ENCODE measurements around the gene COPS7B.

The COPS7B gene

DNA sequence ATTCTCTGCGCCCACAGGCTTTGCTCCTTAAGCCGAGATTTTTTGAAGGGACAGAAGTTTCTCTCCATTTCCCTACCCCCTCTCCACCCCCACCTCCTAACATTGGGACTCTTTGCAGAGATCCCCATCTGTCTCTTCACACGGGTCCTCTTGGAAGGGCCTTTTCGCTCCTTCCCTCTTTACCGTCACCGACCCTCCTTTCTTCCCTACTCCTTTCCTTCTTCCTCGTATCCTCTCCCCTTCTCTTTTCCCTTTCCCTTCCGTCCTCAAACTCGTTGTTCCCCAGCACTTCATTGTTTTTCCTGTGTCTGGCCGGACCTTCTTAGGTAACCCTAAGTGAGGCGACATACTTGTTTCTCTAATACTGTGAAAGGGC is 660 bp downstream of the COPS7B start:
- no peak for DNase-seq

DNA sequence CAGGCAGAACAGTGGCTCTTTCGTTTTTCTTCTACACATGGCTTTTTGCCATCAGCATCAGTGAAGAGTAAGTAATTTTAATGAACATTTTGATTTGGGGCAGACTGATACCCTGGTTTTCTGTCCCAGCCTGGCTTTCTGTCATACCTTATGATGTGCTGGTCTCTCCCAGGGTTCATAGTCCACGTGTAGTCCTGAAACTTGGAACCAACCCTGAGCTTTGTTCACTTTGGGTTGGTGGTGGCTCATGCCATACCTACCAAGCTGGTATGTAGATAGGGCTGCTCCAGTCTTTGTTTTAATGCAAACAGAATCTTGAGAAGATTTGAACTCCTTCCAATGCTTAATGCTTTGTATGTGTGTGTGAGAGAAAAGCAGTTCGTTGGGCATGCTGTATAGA is 4.9 kb downstream of the COPS7B start:
- no peak for DNase-seq

DNA sequence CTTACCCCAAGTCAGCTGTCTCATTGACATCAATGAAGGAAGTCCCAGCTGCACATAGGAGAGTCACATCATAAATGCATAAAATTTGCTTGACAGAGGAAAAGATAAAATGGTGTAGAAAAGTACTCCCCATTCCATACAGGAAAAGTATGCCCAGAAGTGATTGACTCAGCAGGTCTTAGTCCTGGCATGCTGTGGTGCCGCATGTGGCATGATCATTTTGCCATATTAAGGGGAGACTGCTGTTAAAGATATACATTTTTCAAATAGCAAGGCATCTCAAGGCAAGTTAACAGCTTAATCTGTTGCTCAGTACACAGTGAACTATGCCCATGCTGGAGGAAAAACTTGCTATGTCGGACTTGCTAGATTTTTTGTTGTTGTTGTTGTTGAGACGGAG is 8.1 kb downstream of the COPS7B start:
- DNase-seq = no peak

DNA sequence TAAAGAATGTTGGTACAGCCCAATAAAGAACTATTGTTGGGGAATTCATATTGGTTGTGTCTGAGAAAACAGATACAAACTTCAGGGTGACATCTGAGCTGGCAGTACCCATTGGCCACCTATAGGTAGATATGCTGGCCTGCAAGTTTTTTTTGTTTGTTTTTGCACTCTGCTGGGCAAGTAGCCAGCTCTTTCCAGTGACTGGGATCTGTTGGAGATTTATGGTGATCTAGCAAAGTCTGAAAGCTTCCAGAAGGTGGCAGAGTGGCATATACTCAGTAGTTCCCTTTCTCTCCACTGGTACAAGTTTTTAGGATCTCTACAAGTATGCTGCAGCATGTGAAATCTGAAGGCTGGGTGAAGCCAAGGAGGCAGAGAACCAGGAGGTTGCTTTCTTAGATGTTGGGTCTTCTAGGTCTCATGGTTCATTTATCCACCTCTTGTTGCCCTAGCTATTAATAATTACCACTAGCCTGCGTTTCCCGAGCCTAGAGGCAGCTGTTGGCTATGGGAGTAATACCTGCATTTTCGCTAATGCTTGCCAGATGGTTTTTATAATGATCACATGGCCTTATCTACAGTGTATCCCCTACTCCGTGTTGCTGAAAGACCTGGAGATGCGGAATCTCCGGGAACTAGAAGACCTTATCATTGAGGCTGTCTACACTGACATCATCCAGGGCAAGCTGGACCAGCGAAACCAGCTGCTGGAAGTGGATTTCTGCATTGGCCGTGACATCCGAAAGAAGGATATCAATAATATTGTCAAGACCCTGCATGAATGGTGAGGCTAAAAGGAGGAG is 9.5 kb downstream of the COPS7B start:
- no peak for DNase-seq

DNA sequence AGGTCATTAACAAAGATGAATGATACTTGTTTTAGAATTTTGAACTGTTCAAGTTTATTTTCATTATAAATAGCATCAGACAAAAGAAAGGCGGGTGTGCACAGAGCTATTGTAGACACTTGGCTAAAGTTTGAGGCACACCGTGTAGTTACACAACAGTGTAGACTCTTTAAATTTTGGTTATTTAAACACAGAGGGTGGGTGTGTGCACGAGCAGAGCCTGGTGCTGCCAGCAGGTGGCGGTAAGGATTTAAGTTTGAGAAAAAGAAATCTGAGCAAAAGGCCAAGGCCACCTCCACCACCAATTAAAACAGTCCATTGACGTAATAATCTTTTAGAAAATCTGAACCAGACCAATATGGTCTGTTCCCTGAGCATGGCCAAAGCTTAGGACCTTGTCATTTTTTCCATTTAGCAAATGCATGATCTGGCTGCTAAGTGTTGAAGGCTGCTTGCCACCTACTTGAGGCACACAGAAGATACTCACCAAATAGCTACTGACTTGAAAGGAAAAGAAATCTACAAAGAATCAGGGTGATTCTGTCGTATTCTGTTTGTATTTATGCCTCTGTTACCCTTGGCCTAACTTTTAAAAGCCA is 14.3 kb downstream of the COPS7B start:
- DNase-seq = no peak

DNA sequence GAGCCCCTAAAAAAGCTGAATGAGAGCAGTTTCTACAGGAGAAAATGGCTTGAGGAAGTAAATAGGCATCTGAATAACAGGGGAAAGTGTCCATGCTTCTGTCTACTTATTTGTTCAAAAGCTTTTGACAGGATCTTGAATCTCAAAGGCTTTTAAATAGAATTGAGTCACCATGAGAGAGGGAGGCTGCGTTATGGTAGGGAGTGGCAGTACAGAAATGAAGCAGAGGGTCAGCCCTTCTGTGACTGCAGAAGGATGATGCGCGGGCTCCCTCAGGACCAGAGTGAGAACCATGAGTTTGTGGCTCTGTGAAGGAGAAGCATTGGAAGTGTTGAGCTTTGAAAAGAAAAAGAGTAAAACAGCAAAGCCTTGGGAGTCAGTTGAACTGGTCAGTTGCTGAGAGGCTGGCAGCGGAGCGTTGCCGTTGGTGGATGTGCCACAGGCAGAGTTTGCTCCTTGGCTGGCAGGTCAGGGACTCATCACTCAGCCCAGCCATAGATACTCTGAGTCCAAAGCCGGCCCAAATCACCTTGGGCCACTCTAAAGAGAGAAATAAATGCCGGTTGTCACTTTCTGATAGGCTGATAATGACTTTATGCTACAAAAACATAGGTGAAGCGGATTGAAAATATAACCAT is 17.4 kb downstream of the COPS7B start:
- DNase-seq = no peak

DNA sequence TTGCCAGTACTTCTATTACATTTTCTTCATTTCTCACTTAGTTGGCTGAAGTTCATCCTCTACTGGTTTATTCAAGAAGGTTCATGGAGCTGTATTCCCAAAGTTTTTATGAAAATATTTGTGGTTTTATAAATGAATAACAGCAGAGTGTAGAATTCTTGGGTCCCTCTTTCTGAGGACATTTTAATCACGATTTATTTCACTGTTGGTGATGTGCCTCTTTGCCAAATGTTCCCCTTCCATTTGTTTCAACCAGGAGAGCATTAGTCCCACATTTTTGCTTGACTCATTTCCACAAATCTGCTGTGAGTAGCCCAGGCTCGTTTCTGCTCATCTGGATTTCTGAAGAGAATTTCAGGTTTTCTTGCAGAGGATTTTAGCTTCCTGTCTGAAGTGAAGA is 20.8 kb downstream of the COPS7B start:
- no peak for DNase-seq

DNA sequence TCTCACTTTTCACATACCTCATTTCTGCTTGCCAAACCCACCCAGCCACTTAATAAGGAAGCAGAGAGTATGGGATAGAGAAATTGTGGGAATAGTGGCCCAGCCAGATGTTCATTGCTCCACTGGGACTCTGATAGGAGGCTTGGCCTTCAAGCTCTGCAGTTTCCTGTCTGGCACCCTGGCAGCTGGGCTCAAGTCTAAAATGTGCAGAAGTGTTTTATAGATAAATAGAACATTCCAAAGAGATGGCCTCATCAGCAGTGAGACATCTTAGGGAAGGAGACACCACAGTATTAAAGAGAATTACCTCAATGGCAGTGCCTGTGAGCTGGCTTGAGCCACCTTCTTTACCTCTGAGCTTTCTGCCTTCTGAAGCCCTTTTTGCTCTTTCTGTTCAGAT is 24.7 kb downstream of the COPS7B start:
- no peak for DNase-seq

DNA sequence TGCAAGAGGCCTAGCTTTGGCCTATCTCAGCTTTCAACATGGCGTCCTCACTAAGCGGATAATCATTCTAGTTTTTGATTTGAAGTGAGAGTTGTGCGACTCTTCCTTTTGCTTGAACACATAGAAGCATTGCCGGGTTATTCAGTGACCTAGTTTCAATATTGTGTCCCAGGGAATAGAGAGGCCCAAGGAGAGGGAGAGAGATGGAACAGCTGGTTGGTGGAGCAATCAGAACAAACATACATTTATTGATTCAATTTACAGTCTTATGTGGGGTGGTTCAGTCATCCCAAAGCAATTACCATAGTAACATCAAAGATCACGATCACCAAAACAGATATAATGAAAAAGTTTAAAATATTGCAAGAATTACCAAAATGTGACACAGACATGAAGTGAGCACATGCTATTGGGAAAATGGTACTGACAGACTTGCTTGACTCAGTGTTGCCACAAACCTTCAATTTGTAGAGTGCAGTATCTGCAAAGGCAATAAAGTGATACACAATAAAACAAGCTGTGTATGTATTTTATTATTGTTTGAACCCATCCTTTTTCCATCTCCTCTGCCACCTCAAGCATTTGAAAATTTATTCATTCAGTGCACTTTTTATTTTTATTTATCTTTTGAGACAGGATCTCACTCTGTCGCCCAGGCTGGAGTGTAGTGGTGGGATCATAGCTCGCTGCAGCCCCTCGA is 30.2 kb downstream of the COPS7B start:
- DNase-seq = no peak

DNA sequence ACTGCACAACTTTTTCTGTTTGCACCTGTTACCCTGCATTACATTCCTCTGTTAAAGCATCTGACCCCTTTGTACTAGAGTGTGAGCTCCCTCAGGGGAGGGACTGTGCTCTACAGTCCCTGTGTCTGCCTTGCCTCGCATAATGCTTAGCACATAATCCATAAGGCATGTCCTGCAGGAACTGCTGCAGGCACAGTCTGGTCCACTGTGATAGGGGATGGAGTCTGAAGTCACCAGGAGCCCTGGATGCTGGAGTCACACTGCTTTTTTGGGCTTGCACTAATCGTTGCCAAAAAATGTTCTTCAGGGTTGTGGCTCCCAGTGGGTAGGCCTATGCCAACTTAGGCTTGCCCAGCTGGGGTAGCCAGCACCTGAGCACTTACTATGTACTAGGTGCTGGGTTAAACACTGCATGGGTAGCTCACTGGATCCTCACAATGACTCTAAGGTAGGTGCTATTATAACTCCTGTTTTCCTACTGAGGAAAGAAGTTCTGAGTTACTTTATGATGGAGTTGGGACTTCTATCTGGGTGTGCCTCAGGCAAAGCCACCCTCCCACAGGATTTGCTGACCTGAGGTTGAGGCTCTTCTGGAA is 33.3 kb downstream of the COPS7B start:
- no peak for DNase-seq

DNA sequence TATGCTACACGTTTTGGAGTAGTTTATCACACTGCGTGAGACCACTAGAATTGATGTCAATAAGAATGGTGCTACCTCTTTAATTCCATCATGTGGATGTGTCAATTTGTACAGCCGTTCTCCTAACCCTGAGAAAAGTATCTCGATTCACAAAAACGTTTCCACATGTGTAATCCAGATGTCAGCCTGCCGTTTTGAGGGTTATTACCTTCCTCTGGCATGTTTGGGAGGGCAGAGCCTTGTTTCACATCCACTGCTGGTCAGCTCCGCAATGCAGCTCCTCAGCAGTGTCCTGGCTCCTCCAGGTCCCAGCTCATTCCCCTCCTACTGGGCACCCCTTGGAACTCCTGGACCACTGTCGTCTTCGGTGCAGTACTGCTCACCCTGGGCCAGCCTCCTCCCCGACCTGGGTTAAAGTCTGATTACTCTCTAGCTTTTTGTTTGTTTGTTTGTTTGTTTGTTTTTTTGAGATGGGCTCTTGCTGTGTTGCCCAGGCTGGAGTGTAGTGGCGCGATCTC is 34.6 kb downstream of the COPS7B start:
- DNase-seq = no peak

DNA sequence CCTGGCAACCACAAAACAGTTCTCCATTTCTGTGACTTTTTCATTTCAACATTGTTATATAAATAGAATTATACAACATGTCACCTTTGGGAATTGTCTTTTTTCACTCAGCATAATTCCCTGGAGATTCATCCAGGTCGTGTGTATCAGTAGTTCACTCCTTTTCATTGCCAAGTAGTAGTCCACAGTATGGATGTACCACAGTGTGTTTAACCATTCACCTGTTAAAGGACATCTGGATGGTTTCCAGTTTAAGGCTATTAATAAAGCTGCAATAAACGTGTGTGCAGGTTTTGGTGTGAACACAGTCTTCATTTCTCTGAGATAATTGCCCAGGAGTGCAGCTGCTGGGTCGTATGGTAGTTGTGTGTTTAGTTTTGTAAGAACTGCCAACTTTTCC is 35.7 kb downstream of the COPS7B start:
- DNase-seq = no peak

DNA sequence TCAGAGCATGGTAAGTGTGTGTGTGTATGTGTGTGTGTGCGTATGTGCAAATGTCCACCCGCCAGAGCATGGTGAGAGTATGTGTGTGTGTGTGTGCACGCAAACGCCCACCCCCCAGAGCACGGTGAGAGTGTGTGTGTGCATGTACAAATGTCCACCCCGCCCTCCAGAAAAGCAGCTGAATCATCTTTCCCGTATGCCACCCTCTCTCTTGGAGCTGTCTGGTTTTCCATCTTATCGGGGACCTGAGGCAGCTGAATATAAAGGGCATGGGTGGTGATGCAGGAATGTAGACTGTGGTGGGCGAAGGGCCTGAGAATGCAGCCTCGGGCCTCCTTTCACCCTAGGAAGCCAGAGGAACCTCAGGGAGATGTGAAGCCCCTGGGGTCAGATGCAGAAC is 66.9 kb downstream of the COPS7B start:
- no peak for DNase-seq

DNA sequence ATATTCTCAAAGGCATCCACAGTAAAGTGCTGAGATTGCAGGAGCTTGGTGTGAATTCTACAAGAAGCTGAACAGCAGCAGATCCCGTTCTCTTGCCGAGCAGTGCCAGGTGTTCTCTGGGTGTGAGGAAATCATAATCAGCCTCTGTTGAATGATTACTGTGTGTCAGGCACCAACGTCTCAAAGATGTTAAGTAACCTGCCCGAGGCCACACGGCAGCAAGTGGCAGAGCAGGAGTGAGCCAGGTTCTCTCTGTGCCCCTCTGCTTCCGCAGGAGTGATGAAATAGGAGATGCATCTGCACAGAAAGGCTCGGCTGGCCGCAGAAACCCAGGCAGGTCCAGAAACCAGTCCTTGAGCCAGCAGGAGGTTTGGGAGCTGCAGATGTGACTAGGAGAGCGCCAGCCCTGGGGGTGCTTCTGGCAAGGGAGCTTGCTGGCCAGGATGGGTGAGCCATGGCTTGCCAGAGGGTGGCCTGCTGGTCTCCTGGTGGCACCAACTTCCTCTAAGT is 68.4 kb downstream of the COPS7B start:
- no peak for DNase-seq

DNA sequence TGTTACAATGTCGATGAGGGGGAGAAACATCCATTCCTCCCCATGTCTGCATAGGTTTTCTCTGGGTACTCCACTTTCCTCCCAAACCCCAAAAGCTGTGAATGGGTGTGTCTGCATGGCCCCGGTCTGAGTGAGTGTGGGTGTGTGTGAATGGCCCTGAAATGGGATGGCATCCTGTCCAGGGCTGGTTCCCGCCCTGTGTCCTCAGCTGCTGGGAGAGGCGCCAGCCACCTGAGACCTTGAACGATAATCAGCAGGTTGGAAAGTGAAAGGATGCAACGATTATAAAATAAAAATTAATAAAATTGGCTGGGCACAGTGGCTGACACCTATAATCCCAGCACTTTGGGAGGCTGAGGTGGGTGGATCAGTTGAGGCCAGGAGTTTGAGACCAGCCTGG is 70.7 kb downstream of the COPS7B start:
- no peak for DNase-seq

Measured in femur (tissue), 1 donor.